Mesenchymal stem cell (in vitro differentiated cells and primary cell): ENCODE results near the gene ZGRF1.
A peak's percentile ranks its signal among the peaks of the same experiment; 100 is the strongest.
"Not testable (repeated sequence)": the region's sequence is repeated elsewhere in the genome, so short reads cannot be mapped to it uniquely, and the experiment has no call there.

Experiments used
- DNase-seq: peaks from one replicate; pipeline ENCODE4 v3.0.0-alpha.2; 2013
- H2AFZ ChIP-seq: one replicate; pipeline ENCODE4 v1.6.1; 2013; ENCODE audit warnings: low read depth, mild to moderate bottlenecking, control low read depth, inconsistent platforms, low read length, moderate library complexity
- H2AK5ac ChIP-seq: 2 replicates; pipeline ENCODE4 v1.6.1; 2013; ENCODE audit warnings: low read length, moderate library complexity, mild to moderate bottlenecking, inconsistent platforms; ENCODE audit not compliant: severe bottlenecking
- H2BK120ac ChIP-seq: one replicate; pipeline ENCODE4 v1.6.1; 2013; ENCODE audit warnings: low read depth, mild to moderate bottlenecking, inconsistent platforms, low read length, moderate library complexity
- H2BK12ac ChIP-seq, 2 experiments: one replicate each; pipeline ENCODE4 v1.6.1; 2013; ENCODE audit warnings: inconsistent platforms in 2 of 2, low read length in 2 of 2, mild to moderate bottlenecking in 2 of 2, moderate library complexity in 2 of 2, control low read depth in 1 of 2
- H2BK15ac ChIP-seq: one replicate; pipeline ENCODE4 v1.6.1; 2013; ENCODE audit warnings: mild to moderate bottlenecking, low read depth, inconsistent platforms; ENCODE audit not compliant: poor library complexity, severe bottlenecking
- H2BK5ac ChIP-seq: 2 replicates; pipeline ENCODE4 v1.6.1; 2013; ENCODE audit warnings: low read depth, mild to moderate bottlenecking, low read length, control low read depth, inconsistent platforms; ENCODE audit not compliant: poor library complexity, severe bottlenecking
- H3K14ac ChIP-seq, 2 experiments: one replicate each; pipeline ENCODE4 v1.6.1; 2013; ENCODE audit warnings: inconsistent platforms in 2 of 2, low read length in 2 of 2, control low read depth in 1 of 2, mild to moderate bottlenecking in 1 of 2, moderate library complexity in 1 of 2
- H3K18ac ChIP-seq, 2 experiments: one replicate each; pipeline ENCODE4 v1.6.1; 2013; ENCODE audit warnings: inconsistent platforms in 2 of 2, low read length in 2 of 2, control low read depth in 1 of 2, low read depth in 1 of 2, mild to moderate bottlenecking in 1 of 2
- H3K23ac ChIP-seq, 2 experiments: one replicate each; pipeline ENCODE4 v1.6.1; 2013; ENCODE audit warnings: inconsistent platforms in 2 of 2, low read length in 2 of 2, mild to moderate bottlenecking in 2 of 2, moderate library complexity in 2 of 2, control low read depth in 1 of 2
- H3K27ac ChIP-seq: 2 replicates; pipeline ENCODE4 v1.5.1; 2013; ENCODE audit warnings: mild to moderate bottlenecking, moderate library complexity, low read length, control low read depth, inconsistent platforms; ENCODE audit not compliant: poor library complexity, severe bottlenecking
- H3K27me3 ChIP-seq, 2 experiments: 2 replicates each; pipeline versions ENCODE4 v1.6.1 to v1.7.0; 2013; ENCODE audit warnings: low read length in 2 of 2, mild to moderate bottlenecking in 2 of 2, moderate library complexity in 2 of 2, control low read depth in 1 of 2, inconsistent platforms in 1 of 2; ENCODE audit not compliant: control insufficient read depth in 1 of 2, insufficient read depth in 1 of 2
- H3K36me3 ChIP-seq, 2 experiments: 2 replicates each; pipeline versions ENCODE4 v1.6.1 to v1.7.0; 2013; ENCODE audit warnings: low read length in 2 of 2, control low read depth in 1 of 2, inconsistent platforms in 1 of 2, low read depth in 1 of 2, mild to moderate bottlenecking in 1 of 2; ENCODE audit not compliant: insufficient read depth in 2 of 2, control insufficient read depth in 1 of 2
- H3K4ac ChIP-seq, 2 experiments: one replicate each; pipeline ENCODE4 v1.6.1; 2013; ENCODE audit warnings: inconsistent platforms in 2 of 2, low read length in 2 of 2, mild to moderate bottlenecking in 2 of 2, moderate library complexity in 2 of 2, control low read depth in 1 of 2, low read depth in 1 of 2
- H3K4me1 ChIP-seq: 2 replicates; pipeline ENCODE4 v1.6.1; 2013; ENCODE audit warnings: low read depth, low read length, control low read depth; ENCODE audit not compliant: control insufficient read depth, insufficient read depth
- H3K4me2 ChIP-seq: 2 replicates; pipeline ENCODE4 v1.6.1; 2013; ENCODE audit warnings: low read length, mild to moderate bottlenecking, inconsistent platforms; ENCODE audit not compliant: poor library complexity, severe bottlenecking
- H3K4me3 ChIP-seq, 2 experiments: 2 replicates each; pipeline versions ENCODE4 v1.5.1 to v1.7.0; 2013; ENCODE audit warnings: low read length in 2 of 2, mild to moderate bottlenecking in 2 of 2, control low read depth in 1 of 2, low read depth in 1 of 2; ENCODE audit not compliant: insufficient read depth in 1 of 2
- H3K79me1 ChIP-seq: replicated peaks from 2 replicates; pipeline ENCODE4 v1.6.1; 2013; ENCODE audit warnings: mild to moderate bottlenecking, control low read depth, low read length, inconsistent platforms; ENCODE audit not compliant: poor library complexity, severe bottlenecking
- H3K9ac ChIP-seq: 2 replicates; pipeline ENCODE4 v1.7.0; 2013; ENCODE audit warnings: mild to moderate bottlenecking, low read length, moderate library complexity
- H3K9me3 ChIP-seq: 2 replicates; pipeline ENCODE4 v1.7.0; 2013; ENCODE audit warnings: mild to moderate bottlenecking, low read length; ENCODE audit not compliant: control insufficient read depth
- H4K8ac ChIP-seq: one replicate; pipeline ENCODE4 v1.6.1; 2013; ENCODE audit warnings: inconsistent platforms, mild to moderate bottlenecking, low read length, moderate library complexity
- H4K91ac ChIP-seq: one replicate; pipeline ENCODE4 v1.6.1; 2013; ENCODE audit warnings: mild to moderate bottlenecking, low read length, inconsistent platforms
- WGBS: methylation state at CpG from one replicate; pipeline ENCODE4 v1.1.7; 2013; ENCODE audit warnings: mixed read lengths; 5-methylcytosine and 5-hydroxymethylcytosine counted together

The ZGRF1 gene

DNA sequence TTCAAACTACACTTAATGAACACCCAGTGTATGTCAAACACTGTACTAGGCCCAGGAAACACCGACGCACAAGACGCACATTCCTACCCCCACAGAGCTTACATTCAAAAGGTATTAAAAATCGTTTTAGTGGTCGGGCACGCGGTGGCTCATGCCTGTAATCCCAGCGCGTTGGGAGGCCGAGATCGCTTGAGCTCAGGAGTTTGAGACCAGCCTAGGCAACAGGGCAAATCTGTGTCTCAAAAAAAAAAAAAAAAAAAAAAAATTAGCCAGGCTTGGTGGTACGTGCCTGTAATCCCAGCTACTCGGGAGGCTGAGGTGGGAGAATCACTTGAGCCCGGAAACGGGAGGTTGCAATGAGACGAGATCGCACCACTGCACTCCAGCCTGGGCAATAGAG is 114.3 kb downstream of the ZGRF1 start:
- H3K4me2 ChIP-seq, H3K36me3 ChIP-seq, H3K4ac ChIP-seq, H2AK5ac ChIP-seq, H2BK12ac ChIP-seq, H3K9ac ChIP-seq, H3K14ac ChIP-seq, DNase-seq, H2BK5ac ChIP-seq, H2BK15ac ChIP-seq, H2AFZ ChIP-seq, H3K79me1 ChIP-seq, H4K8ac ChIP-seq, H3K27ac ChIP-seq, H3K18ac ChIP-seq, H4K91ac ChIP-seq, H3K4me3 ChIP-seq, H2BK120ac ChIP-seq, H3K23ac ChIP-seq: not testable (repeated sequence)
- WGBS: 15% methylated on average over 17 of the region's 17 CpGs
- Histone ChIP-seq H3K27me3 (peaks cover 61 to 83% of the 10 kb centered on the region in 2 experiments), H3K9me3 (peaks cover 11% of the 10 kb centered on the region), H3K4me1 (peaks cover 12% of the 10 kb centered on the region)

GRCh38 chr4:112521123-112522023 is 115.3 kb downstream of the ZGRF1 start:
- H3K27me3 ChIP-seq: peaks cover 71 to 94% of the 10 kb centered on the region in 2 experiments
- peaks cover 19% of the 10 kb centered on the region for H3K4me1 ChIP-seq
- no peak overlapping the region for H4K91ac ChIP-seq
- no peaks in the 10 kb centered on the region for H3K79me1 ChIP-seq
- H3K27ac ChIP-seq: no peak overlapping the region
- no peak overlapping the region for H3K4me3 ChIP-seq
- no peak overlapping the region for H2BK5ac ChIP-seq
- no peak for DNase-seq
- no peak overlapping the region for H2BK15ac ChIP-seq
- no peak overlapping the region for H3K18ac ChIP-seq
- no peak overlapping the region for H3K14ac ChIP-seq
- H4K8ac ChIP-seq: no peak overlapping the region
- H3K36me3 ChIP-seq: no peaks in the 10 kb centered on the region
- H2AK5ac ChIP-seq: no peak overlapping the region
- peaks cover 11% of the 10 kb centered on the region for H3K9me3 ChIP-seq
- no peak overlapping the region for H2BK12ac ChIP-seq
- WGBS: 1% methylated on average over 30 of the region's 30 CpGs
- peak overlapping the region in 1 of 2 experiments; percentile 70 for H3K23ac ChIP-seq
- no peak overlapping the region for H2BK120ac ChIP-seq
- H3K9ac ChIP-seq: no peak overlapping the region
- H3K4ac ChIP-seq: no peak overlapping the region
- no peak overlapping the region for H3K4me2 ChIP-seq
- H2AFZ ChIP-seq: no peak overlapping the region

GRCh38 chr4:112520598-112521122 is 116.0 kb downstream of the ZGRF1 start:
- Histone ChIP-seq H3K9me3 (peaks cover 11% of the 10 kb centered on the region), H3K23ac (peak overlapping the region in 1 of 2 experiments; percentile 70), H2BK5ac (no peak overlapping the region), H2AFZ (no peak overlapping the region), H2BK15ac (no peak overlapping the region), H4K8ac (no peak overlapping the region), H3K18ac (no peak overlapping the region), H2AK5ac (no peak overlapping the region), H3K27me3 (peaks cover 78 to 93% of the 10 kb centered on the region in 2 experiments), H2BK120ac (no peak overlapping the region), H3K4me1 (peaks cover 25% of the 10 kb centered on the region), H3K79me1 (no peaks in the 10 kb centered on the region), H3K9ac (no peak overlapping the region), H3K4me2 (no peak overlapping the region), H3K4me3 (no peak overlapping the region), H3K14ac (no peak overlapping the region), H3K36me3 (no peaks in the 10 kb centered on the region), H3K4ac (no peak overlapping the region), H2BK12ac (no peak overlapping the region), H3K27ac (no peak overlapping the region), H4K91ac (no peak overlapping the region)
- DNase-seq: no peak
- WGBS: 5% methylated on average over 24 of the region's 25 CpGs
